Measurements from ENCODE around the gene TIE1.

The TIE1 gene

DNA sequence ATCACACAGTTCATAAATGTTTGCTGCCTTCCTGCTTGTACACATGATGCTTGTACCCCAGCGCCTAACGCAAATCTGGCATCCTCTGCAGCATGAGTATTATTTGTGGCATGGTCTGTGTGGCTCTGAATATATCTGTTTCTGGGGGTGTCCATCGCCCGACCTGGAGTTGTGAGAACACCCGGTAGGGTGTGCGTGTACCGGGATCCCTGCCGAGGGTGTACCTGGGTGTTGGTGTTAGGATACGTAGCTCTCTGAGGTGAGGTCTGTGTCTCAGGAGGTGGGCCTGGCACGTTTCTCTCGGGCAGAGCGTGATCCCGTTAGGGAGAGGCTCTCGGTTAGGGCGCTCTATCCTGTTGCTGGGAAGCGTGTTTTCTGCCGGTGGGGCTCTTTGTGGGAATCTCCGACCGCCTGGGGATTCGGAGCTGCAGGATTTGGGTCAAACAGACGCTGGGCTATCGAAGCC lies 47.6 kb downstream of the TIE1 start:
- POLR2A ChIA-PET = no interaction called here
- Histone ChIP-seq H3K9me3 (ENCODE audit: control extremely low read depth in 1 of 5, control insufficient read depth in 4 of 5, insufficient read depth in 2 of 5, low read depth in 1 of 5, low read length in 4 of 5) (no peaks in the 10 kb centered on the region), H3K27ac (ENCODE audit: insufficient read depth in 1 of 2, low read depth in 1 of 2, low read length in 2 of 2, poor library complexity in 1 of 2, severe bottlenecking in 2 of 2) (no peak overlapping the region), H3K36me3 (ENCODE audit: control insufficient read depth in 4 of 4, insufficient read depth in 4 of 4, low read length in 3 of 4) (peaks cover 6 to 56% (median 7%) of the 10 kb centered on the region in 4 experiments), H3K4me3 (ENCODE audit: control insufficient read depth in 1 of 7, extremely low read depth in 1 of 7, insufficient read depth in 4 of 7, low read depth in 2 of 7, low read length in 6 of 7) (peak overlapping the region in 1 of 7 experiments; percentile 57), H3K4me1 (ENCODE audit: control extremely low read depth in 1 of 4, control insufficient read depth in 4 of 4, insufficient read depth in 4 of 4, low read length in 3 of 4) (peaks cover 0 to 16% (median 8%) of the 10 kb centered on the region in 4 experiments), H3K27me3 (replicated peaks in 2 of 5; ENCODE audit: control insufficient read depth in 4 of 5, insufficient read depth in 5 of 5, low read length in 4 of 5) (no peaks in the 10 kb centered on the region)
- WGBS (ENCODE audit: insufficient coverage) = 94% methylated on average over 19 of the region's 22 CpGs
- CTCF ChIA-PET = interaction anchor here (1.6 kb wide), 1 partner anchor 110 kb away, joined by 3 read pairs; no protein-coding TSS in a partner anchor
- no peak for DNase-seq

DNA sequence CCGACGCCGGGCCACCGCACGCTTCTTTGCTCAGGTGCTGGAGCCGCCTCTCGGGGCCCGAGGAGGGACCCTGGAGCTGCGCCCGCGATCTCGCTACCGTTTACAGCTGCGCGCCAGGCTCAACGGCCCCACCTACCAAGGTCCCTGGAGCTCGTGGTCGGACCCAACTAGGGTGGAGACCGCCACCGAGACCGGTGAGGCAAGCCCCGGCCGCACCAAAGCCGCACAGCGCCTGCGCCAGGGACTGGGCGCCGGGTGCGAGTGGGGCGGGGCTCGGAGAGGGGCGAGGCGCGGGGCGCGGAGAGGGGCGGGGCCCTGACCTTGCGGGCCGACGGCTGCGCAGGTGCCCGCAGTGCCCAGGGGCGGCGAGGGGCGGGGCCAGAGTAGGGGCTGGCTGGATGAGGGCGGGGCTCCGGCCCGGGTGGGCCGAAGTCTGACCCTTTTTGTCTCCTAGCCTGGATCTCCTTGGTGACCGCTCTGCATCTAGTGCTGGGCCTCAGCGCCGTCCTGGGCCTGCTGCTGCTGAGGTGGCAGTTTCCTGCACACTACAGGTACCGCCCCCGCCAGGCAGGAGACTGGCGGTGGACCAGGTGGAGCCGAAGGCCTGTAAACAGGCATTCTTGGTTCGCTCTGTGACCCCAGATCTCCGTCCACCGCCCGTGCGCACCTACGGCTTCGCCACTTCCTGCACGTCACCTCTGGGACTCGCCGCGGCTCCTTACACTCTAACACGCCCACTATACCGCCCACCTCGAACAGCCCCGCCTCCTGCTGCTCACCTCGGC lies 48.2 kb downstream of the TIE1 start:
- ChIA-PET POLR2A (no interaction called here), CTCF (interaction anchor here (1.6 kb wide), 1 partner anchor 111 kb away, joined by 3 read pairs; no protein-coding TSS in a partner anchor)
- no peaks in the 10 kb centered on the region for H3K9me3 ChIP-seq (ENCODE audit: control extremely low read depth in 1 of 5, control insufficient read depth in 4 of 5, insufficient read depth in 2 of 5, low read depth in 1 of 5, low read length in 4 of 5)
- H3K36me3 ChIP-seq (ENCODE audit: control insufficient read depth in 4 of 4, insufficient read depth in 4 of 4, low read length in 3 of 4) = peaks cover 2 to 51% (median 6%) of the 10 kb centered on the region in 4 experiments
- peak in 2 of 3 donors; percentile 26 to 29 for DNase-seq
- no peaks in the 10 kb centered on the region for H3K27me3 ChIP-seq (replicated peaks in 2 of 5; ENCODE audit: control insufficient read depth in 4 of 5, insufficient read depth in 5 of 5, low read length in 4 of 5)
- H3K4me1 ChIP-seq (ENCODE audit: control extremely low read depth in 1 of 4, control insufficient read depth in 4 of 4, insufficient read depth in 4 of 4, low read length in 3 of 4) = peaks cover 0 to 14% (median 8%) of the 10 kb centered on the region in 4 experiments
- 91% methylated on average over 60 of the region's 72 CpGs for WGBS (ENCODE audit: insufficient coverage)
- peak overlapping the region in 1 of 2 experiments; percentile 50 for H3K27ac ChIP-seq (ENCODE audit: insufficient read depth in 1 of 2, low read depth in 1 of 2, low read length in 2 of 2, poor library complexity in 1 of 2, severe bottlenecking in 2 of 2)
- peak overlapping the region in 3 of 7 experiments; percentile 30 to 57 (median 47) for H3K4me3 ChIP-seq (ENCODE audit: control insufficient read depth in 1 of 7, extremely low read depth in 1 of 7, insufficient read depth in 4 of 7, low read depth in 2 of 7, low read length in 6 of 7)

DNA sequence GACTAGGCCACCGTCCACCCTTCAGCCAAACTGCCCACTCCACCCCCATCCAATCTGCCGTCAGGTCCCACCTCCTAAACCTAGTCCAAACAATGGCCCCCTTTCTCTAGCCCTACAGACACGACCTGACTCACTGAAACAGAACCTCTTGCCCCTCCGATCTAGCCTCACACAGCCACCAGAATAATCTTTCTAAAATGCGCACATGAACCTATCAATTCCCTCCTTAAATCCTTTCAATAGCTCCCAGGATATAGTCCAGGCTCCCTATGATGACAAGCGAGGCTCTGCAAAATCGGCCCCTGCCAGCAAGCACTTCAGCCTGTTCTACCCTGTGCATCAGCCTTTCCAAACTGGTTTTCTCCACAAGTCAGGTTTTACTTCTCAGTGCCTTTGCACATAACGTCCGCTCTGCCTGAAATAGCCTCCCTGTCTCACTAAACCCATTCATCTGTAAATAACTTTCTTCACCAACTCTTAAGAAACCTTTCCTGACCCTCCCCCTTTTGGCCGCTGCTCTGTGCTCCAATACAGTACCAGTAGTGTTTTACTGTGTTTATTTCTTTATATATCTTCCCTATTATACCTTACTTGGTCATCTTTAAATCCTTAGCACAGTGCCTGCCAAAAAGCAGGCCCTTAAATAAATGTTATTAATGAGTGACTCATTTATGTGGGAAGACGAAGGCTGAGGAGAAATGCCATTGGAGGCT lies 49.0 kb downstream of the TIE1 start:
- WGBS (ENCODE audit: insufficient coverage) = 82% methylated on average over 7 of the region's 11 CpGs
- POLR2A ChIA-PET = no interaction called here
- H3K27ac ChIP-seq (ENCODE audit: insufficient read depth in 1 of 2, low read depth in 1 of 2, low read length in 2 of 2, poor library complexity in 1 of 2, severe bottlenecking in 2 of 2) = peak overlapping the region in 1 of 2 experiments; percentile 50

DNA sequence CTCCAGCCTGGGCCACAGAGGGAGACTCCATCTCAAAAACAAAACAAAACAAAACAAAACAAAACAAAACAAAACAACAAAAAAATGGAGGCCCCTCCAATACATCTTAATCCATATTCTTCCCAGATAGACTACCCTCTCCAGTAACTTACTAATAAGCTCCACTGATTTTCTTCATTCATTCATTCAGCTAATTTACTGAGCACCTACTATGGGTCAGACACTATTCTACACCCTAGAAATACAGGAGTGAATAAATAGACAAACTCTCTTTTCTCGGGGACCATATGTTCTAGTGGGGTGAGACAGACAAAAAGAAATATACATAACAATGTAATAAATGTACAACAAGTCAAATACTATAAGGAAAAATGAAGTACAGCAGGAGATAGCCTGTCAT lies 50.2 kb downstream of the TIE1 start:
- ChIA-PET POLR2A (no interaction called here), CTCF (interaction anchor here (1.0 kb wide), 1 partner anchor 9 kb away, joined by 3 read pairs; no protein-coding TSS in a partner anchor)

More for the DNA sequence above, 49.0 kb downstream of the TIE1 start:
- CTCF ChIA-PET = no interaction called here
- H3K27me3 ChIP-seq (replicated peaks in 2 of 5; ENCODE audit: control insufficient read depth in 4 of 5, insufficient read depth in 5 of 5, low read length in 4 of 5) = no peaks in the 10 kb centered on the region
- no peak for DNase-seq
- H3K4me3 ChIP-seq (ENCODE audit: control insufficient read depth in 1 of 7, extremely low read depth in 1 of 7, insufficient read depth in 4 of 7, low read depth in 2 of 7, low read length in 6 of 7) = peak overlapping the region in 2 of 7 experiments; percentile 47 to 57
- no peaks in the 10 kb centered on the region for H3K9me3 ChIP-seq (ENCODE audit: control extremely low read depth in 1 of 5, control insufficient read depth in 4 of 5, insufficient read depth in 2 of 5, low read depth in 1 of 5, low read length in 4 of 5)
- peaks cover 0 to 10% (median 7%) of the 10 kb centered on the region in 4 experiments for H3K4me1 ChIP-seq (ENCODE audit: control extremely low read depth in 1 of 4, control insufficient read depth in 4 of 4, insufficient read depth in 4 of 4, low read length in 3 of 4)
- peaks cover 2 to 47% (median 8%) of the 10 kb centered on the region in 4 experiments for H3K36me3 ChIP-seq (ENCODE audit: control insufficient read depth in 4 of 4, insufficient read depth in 4 of 4, low read length in 3 of 4)

DNA sequence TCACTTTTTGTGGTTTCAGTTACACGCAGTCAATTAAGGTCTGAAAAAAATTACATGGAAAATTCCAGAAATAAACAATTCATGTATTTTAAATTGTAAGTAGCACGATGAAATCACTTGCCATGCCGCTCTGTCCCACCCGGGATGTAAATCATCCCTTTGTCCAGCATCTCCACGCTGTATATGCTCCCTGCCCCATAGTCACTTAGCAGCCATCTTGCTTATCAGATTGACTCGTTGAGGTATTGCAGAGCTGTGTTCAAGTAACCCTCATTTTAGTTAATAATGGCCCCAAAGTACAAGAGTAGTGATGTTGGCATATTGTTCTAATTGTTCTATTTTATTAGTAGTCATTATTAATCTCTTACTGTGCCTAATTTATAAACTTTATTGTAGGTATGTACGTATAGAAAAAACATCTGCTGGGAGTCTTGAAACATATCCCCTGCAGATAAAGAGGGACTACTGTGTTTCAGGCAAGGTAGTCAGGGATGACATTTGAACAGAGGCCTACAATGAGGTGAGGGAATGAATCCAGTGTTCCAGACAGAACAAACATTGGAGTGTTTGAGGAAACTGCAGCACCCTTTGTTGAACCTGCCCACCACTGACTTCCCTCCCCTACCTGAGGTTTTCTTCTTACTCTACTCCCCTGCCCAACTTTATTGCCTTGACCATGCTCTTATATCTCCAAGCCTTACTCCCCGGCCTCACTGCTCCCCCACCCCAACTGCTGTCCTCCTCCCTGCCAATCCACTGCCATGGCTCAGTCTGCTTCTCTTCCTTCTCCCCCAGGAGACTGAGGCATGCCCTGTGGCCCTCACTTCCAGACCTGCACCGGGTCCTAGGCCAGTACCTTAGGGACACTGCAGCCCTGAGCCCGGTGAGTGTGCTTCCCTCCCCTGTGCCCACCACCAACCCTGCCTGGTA lies 50.9 kb downstream of the TIE1 start:
- no peaks in the 10 kb centered on the region for H3K27me3 ChIP-seq (replicated peaks in 2 of 5; ENCODE audit: control insufficient read depth in 4 of 5, insufficient read depth in 5 of 5, low read length in 4 of 5)
- no peaks in the 10 kb centered on the region for H3K9me3 ChIP-seq (ENCODE audit: control extremely low read depth in 1 of 5, control insufficient read depth in 4 of 5, insufficient read depth in 2 of 5, low read depth in 1 of 5, low read length in 4 of 5)
- peaks cover 0 to 7% (median 2%) of the 10 kb centered on the region in 4 experiments for H3K4me1 ChIP-seq (ENCODE audit: control extremely low read depth in 1 of 4, control insufficient read depth in 4 of 4, insufficient read depth in 4 of 4, low read length in 3 of 4)
- H3K36me3 ChIP-seq (ENCODE audit: control insufficient read depth in 4 of 4, insufficient read depth in 4 of 4, low read length in 3 of 4) = peaks cover 0 to 38% (median 6%) of the 10 kb centered on the region in 4 experiments
- no peak for DNase-seq
- 90% methylated on average over 8 of the region's 10 CpGs for WGBS (ENCODE audit: insufficient coverage)
- H3K27ac ChIP-seq (ENCODE audit: insufficient read depth in 1 of 2, low read depth in 1 of 2, low read length in 2 of 2, poor library complexity in 1 of 2, severe bottlenecking in 2 of 2) = no peak overlapping the region
- POLR2A ChIA-PET = no interaction called here
- H3K4me3 ChIP-seq (ENCODE audit: control insufficient read depth in 1 of 7, extremely low read depth in 1 of 7, insufficient read depth in 4 of 7, low read depth in 2 of 7, low read length in 6 of 7) = no peak overlapping the region
- CTCF ChIA-PET = interaction anchor here (1.0 kb wide), 1 partner anchor 9 kb away, joined by 3 read pairs; no protein-coding TSS in a partner anchor

More for the DNA sequence above, 50.2 kb downstream of the TIE1 start:
- Histone ChIP-seq H3K27ac (ENCODE audit: insufficient read depth in 1 of 2, low read depth in 1 of 2, low read length in 2 of 2, poor library complexity in 1 of 2, severe bottlenecking in 2 of 2) (no peak overlapping the region), H3K36me3 (ENCODE audit: control insufficient read depth in 4 of 4, insufficient read depth in 4 of 4, low read length in 3 of 4) (peaks cover 0 to 45% (median 8%) of the 10 kb centered on the region in 4 experiments), H3K9me3 (ENCODE audit: control extremely low read depth in 1 of 5, control insufficient read depth in 4 of 5, insufficient read depth in 2 of 5, low read depth in 1 of 5, low read length in 4 of 5) (no peaks in the 10 kb centered on the region), H3K27me3 (replicated peaks in 2 of 5; ENCODE audit: control insufficient read depth in 4 of 5, insufficient read depth in 5 of 5, low read length in 4 of 5) (no peaks in the 10 kb centered on the region), H3K4me3 (ENCODE audit: control insufficient read depth in 1 of 7, extremely low read depth in 1 of 7, insufficient read depth in 4 of 7, low read depth in 2 of 7, low read length in 6 of 7) (no peak overlapping the region), H3K4me1 (ENCODE audit: control extremely low read depth in 1 of 4, control insufficient read depth in 4 of 4, insufficient read depth in 4 of 4, low read length in 3 of 4) (peaks cover 0 to 7% (median 2%) of the 10 kb centered on the region in 4 experiments)
- WGBS (ENCODE audit: insufficient coverage) = no CpG with 5 or more reads among the region's 1 CpG
- no peak for DNase-seq

DNA sequence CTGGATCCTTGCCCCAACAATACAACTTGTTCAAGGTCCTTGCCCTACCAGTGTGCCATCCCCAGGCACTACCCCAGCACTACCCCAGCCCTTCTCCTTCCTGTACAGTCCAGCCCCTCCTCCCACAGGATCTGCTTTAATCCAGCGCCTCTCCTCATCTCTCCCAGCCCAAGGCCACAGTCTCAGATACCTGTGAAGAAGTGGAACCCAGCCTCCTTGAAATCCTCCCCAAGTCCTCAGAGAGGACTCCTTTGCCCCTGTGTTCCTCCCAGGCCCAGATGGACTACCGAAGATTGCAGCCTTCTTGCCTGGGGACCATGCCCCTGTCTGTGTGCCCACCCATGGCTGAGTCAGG lies 51.5 kb downstream of the TIE1 start:
- Histone ChIP-seq H3K27ac (ENCODE audit: insufficient read depth in 1 of 2, low read depth in 1 of 2, low read length in 2 of 2, poor library complexity in 1 of 2, severe bottlenecking in 2 of 2) (no peak overlapping the region), H3K9me3 (ENCODE audit: control extremely low read depth in 1 of 5, control insufficient read depth in 4 of 5, insufficient read depth in 2 of 5, low read depth in 1 of 5, low read length in 4 of 5) (no peaks in the 10 kb centered on the region), H3K4me1 (ENCODE audit: control extremely low read depth in 1 of 4, control insufficient read depth in 4 of 4, insufficient read depth in 4 of 4, low read length in 3 of 4) (peaks cover 0 to 7% (median 2%) of the 10 kb centered on the region in 4 experiments), H3K36me3 (ENCODE audit: control insufficient read depth in 4 of 4, insufficient read depth in 4 of 4, low read length in 3 of 4) (peaks cover 0 to 31% (median 4%) of the 10 kb centered on the region in 4 experiments), H3K4me3 (ENCODE audit: control insufficient read depth in 1 of 7, extremely low read depth in 1 of 7, insufficient read depth in 4 of 7, low read depth in 2 of 7, low read length in 6 of 7) (no peak overlapping the region), H3K27me3 (replicated peaks in 2 of 5; ENCODE audit: control insufficient read depth in 4 of 5, insufficient read depth in 5 of 5, low read length in 4 of 5) (no peaks in the 10 kb centered on the region)
- ChIA-PET POLR2A (no interaction called here), CTCF (no interaction called here)
- no peak for DNase-seq
- 93% methylated on average over 2 of the region's 2 CpGs for whole genome bisulfite sequencing (ENCODE audit: insufficient coverage)

Data from common myeloid progenitor, CD34-positive (primary cell).